WTC11 (cell line): ENCODE results near the gene GOLGA3.
"Not testable (repeated sequence)": the region's sequence is repeated elsewhere in the genome, so short reads cannot be mapped to it uniquely, and the experiment has no call there.

Source experiments
- CREB1 ChIP-seq: sonication (generic); formaldehyde crosslinking; IDR thresholded peaks from 2 replicates; pipeline ENCODE4 v1.8.0; 2023; ENCODE audit warnings: mild to moderate bottlenecking, missing genetic modification reagents
- CTCF ChIP-seq: fragments of 200-600 bp; IDR thresholded peaks from 2 replicates; pipeline ENCODE4 v1.8.0; 2022; ENCODE audit warnings: antibody characterized with exemption
- PRRX2 ChIP-seq: fragments of 250-450 bp; sonication (Bioruptor Pico); IDR thresholded peaks from 2 replicates; pipeline ENCODE4 v1.8.0; 2021; ENCODE audit warnings: mild to moderate bottlenecking
- SMAD3 ChIP-seq: sonication (generic); formaldehyde crosslinking; IDR thresholded peaks from 2 replicates; pipeline ENCODE4 v1.8.0; 2022; ENCODE audit warnings: missing genetic modification reagents, mild to moderate bottlenecking, borderline replicate concordance
- USF2 ChIP-seq: sonication (generic); formaldehyde crosslinking; IDR thresholded peaks from 2 replicates; pipeline ENCODE4 v1.8.1; 2023; ENCODE audit warnings: mild to moderate bottlenecking, missing genetic modification reagents, moderate library complexity
- ZNF263 ChIP-seq: sonication (generic); formaldehyde crosslinking; IDR thresholded peaks from 2 replicates; pipeline ENCODE4 v1.8.1; 2022; ENCODE audit warnings: low read depth, mild to moderate bottlenecking, moderate library complexity, missing genetic modification reagents

GRCh38 chr12:132776230-132776625 is 52.4 kb downstream of the GOLGA3 start:
- not testable (repeated sequence) for TF ChIP-seq PRRX2 (CRISPR knock-in tag); CTCF; CREB1; ZNF263 (CRISPR knock-in tag); USF2 (CRISPR knock-in tag); SMAD3
